ENCODE data around the gene RUFY4.

Gene RUFY4

GRCh38 chr2:218068721-218069334 lies at the start of gene RUFY4:
RUFY4 (plus strand) TSS chr2:218069253; CDS start chr2:218070606, 1,353 bp downstream.
- DNase-seq, result peak in 45 of 56 donors; percentile 9 to 77 (median 38)

- no peak for DNase-seq
These were observed 49.5 kb upstream of the RUFY4 start for GRCh38 chr2:218019411-218020060.

GRCh38 chr2:218020281-218020680 lies 48.8 kb upstream of the RUFY4 start:
- DNase-seq, result no peak

GRCh38 chr2:218020966-218021535 lies 48.0 kb upstream of the RUFY4 start:
- no peak for DNase-seq

- no peak for DNase-seq
These were observed 47.4 kb upstream of the RUFY4 start for GRCh38 chr2:218021536-218022071.

- no peak for DNase-seq
These were observed 46.8 kb upstream of the RUFY4 start for GRCh38 chr2:218022131-218022850.

- DNase-seq, result no peak
These were observed 46.1 kb upstream of the RUFY4 start for GRCh38 chr2:218022851-218023530.

GRCh38 chr2:218023636-218024035 lies 45.4 kb upstream of the RUFY4 start:
- DNase-seq, result no peak

GRCh38 chr2:218024336-218024735 lies 44.7 kb upstream of the RUFY4 start:
- no peak for DNase-seq

- no peak for DNase-seq
These were observed 44.2 kb upstream of the RUFY4 start for GRCh38 chr2:218024871-218025270.

GRCh38 chr2:218026244-218026643 lies 42.8 kb upstream of the RUFY4 start:
- DNase-seq, result no peak

- peak in 3 of 56 donors; percentile 19 to 44 (median 25) for DNase-seq
These were observed 42.2 kb upstream of the RUFY4 start for GRCh38 chr2:218026676-218027425.

GRCh38 chr2:218027426-218028188 lies 41.4 kb upstream of the RUFY4 start:
- DNase-seq, result no peak

GRCh38 chr2:218028189-218028495 lies 40.9 kb upstream of the RUFY4 start:
- no peak for DNase-seq

GRCh38 chr2:218028562-218029348 lies 40.3 kb upstream of the RUFY4 start:
- DNase-seq, result no peak

GRCh38 chr2:218029366-218030360 lies 39.4 kb upstream of the RUFY4 start:
- no peak for DNase-seq

GRCh38 chr2:218030409-218031195 lies 38.5 kb upstream of the RUFY4 start:
- no peak for DNase-seq

All from amygdala (tissue), 56 donors.